Measurements from ENCODE around the gene SMARCD3.

SMARCD3 gene

GRCh38 chr7:151286148-151286547 lies 37.7 kb upstream of the SMARCD3 start:
- DNase-seq (ENCODE audit: low read depth), result no peak
- H3K4me3 ChIP-seq (ENCODE audit: control insufficient read depth, low read depth, low read length), result no peak overlapping the region
- TF ChIP-seq CTCF (conservative IDR thresholded peaks at IDR 0.05; ENCODE audit: control insufficient read depth, insufficient read depth, low read depth, low read length), result no peak

DNA sequence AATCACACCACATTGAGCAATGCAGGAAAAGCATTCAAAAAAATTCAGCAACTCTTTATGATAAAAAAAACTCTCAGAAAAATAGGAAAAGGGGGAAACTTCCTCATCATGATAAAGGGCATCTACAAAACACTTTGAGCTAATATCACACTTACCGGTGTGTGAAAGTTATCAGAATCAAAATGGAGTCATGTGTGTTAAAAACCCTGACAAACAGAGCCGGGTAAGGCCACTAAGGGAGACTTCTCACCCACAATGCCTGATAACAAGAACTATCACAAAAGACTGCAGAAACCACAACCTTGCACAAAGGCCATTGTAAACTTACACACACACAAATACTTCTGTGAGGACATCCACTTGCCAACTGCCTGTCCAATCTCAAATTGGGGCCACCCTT lies 34.8 kb upstream of the SMARCD3 start:
- TF ChIP-seq CTCF (conservative IDR thresholded peaks at IDR 0.05; ENCODE audit: control insufficient read depth, insufficient read depth, low read depth, low read length), result no peak
- DNase-seq (ENCODE audit: low read depth), result no peak
- H3K4me3 ChIP-seq (ENCODE audit: control insufficient read depth, low read depth, low read length), result no peak overlapping the region

- DNase-seq (ENCODE audit: low read depth), result no peak
- H3K4me3 ChIP-seq (ENCODE audit: control insufficient read depth, low read depth, low read length), result no peak overlapping the region
- no peak for TF ChIP-seq CTCF (conservative IDR thresholded peaks at IDR 0.05; ENCODE audit: control insufficient read depth, insufficient read depth, low read depth, low read length)
Observed at GRCh38 chr7:151282111-151282510, 33.6 kb upstream of the SMARCD3 start.

- no peak for DNase-seq (ENCODE audit: low read depth)
- no peak for TF ChIP-seq CTCF (conservative IDR thresholded peaks at IDR 0.05; ENCODE audit: control insufficient read depth, insufficient read depth, low read depth, low read length)
- H3K4me3 ChIP-seq (ENCODE audit: control insufficient read depth, low read depth, low read length), result no peak overlapping the region
Observed at GRCh38 chr7:151281686-151282085, 33.2 kb upstream of the SMARCD3 start.

GRCh38 chr7:151280388-151281019 lies 32.0 kb upstream of the SMARCD3 start:
- DNase-seq (ENCODE audit: low read depth), result no peak
- no peak for TF ChIP-seq CTCF (conservative IDR thresholded peaks at IDR 0.05; ENCODE audit: control insufficient read depth, insufficient read depth, low read depth, low read length)
- H3K4me3 ChIP-seq (ENCODE audit: control insufficient read depth, low read depth, low read length), result no peak overlapping the region

DNA sequence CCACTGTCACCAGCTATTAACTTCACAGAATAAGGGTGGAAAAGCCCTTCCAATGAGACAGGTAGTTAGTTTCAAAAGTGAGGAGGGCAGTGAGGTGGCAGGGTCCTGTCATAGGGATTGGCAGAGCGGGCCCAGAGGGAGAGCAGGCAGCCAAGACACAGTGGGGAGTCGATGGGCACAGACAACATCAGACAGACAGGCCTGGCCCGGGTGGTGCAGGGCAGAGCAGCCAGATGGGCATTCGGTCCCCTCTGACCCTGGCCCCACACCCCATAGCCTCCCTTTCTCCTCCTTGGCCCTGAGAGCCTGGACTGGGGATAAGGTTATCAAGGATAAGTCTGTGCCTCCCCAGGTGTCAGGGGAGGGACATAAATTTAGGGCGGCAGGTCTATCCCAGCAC lies 31.4 kb upstream of the SMARCD3 start:
- no peak overlapping the region for H3K4me3 ChIP-seq (ENCODE audit: control insufficient read depth, low read depth, low read length)
- DNase-seq (ENCODE audit: low read depth), result no peak
- no peak for TF ChIP-seq CTCF (conservative IDR thresholded peaks at IDR 0.05; ENCODE audit: control insufficient read depth, insufficient read depth, low read depth, low read length)

DNA sequence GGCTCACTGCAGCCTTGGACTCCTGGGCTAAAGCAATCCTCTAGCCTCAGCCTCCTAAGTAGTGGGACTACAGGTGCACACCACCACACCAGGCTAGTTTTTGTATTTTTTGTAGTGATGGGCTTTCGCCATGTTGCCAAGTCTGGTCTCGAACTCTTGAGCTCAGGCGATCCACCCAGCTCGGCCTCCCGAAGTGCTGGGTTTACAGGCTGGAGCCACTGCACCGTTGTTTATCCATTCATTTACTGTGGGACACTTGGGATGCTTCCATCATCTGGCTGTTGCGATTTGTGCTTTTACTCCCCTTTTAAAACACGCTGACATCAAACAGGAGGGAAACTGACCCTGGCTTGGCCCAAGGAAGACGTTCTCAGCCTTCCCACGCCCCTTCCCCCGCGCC lies 30.5 kb upstream of the SMARCD3 start:
- H3K4me3 ChIP-seq (ENCODE audit: control insufficient read depth, low read depth, low read length), result no peak overlapping the region
- no peak for TF ChIP-seq CTCF (conservative IDR thresholded peaks at IDR 0.05; ENCODE audit: control insufficient read depth, insufficient read depth, low read depth, low read length)
- no peak for DNase-seq (ENCODE audit: low read depth)

Data from fibroblast of mammary gland (primary cell).